ENCODE measurements around the gene N4BP2L2.

DNA sequence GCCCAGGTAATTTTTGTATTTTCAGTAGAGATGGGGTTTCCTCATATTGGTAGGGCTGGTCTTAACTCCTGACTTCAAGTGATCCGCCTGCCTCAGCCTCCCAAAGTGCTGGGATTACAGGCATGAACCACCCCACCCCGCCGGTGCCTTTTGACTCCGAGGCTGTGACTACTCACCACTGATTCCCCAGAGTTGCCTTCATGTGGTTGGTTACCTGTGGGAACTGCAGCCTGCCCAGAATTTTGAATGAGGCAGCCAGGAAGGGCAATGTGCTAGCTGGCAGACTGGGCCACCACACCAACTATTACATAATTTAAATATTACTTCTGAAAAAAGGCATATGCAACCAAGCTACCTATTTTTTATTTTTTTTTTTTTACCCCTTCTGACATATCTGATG lies 42.8 kb downstream of the N4BP2L2 start:
- TF ChIP-seq, protein P1, sequence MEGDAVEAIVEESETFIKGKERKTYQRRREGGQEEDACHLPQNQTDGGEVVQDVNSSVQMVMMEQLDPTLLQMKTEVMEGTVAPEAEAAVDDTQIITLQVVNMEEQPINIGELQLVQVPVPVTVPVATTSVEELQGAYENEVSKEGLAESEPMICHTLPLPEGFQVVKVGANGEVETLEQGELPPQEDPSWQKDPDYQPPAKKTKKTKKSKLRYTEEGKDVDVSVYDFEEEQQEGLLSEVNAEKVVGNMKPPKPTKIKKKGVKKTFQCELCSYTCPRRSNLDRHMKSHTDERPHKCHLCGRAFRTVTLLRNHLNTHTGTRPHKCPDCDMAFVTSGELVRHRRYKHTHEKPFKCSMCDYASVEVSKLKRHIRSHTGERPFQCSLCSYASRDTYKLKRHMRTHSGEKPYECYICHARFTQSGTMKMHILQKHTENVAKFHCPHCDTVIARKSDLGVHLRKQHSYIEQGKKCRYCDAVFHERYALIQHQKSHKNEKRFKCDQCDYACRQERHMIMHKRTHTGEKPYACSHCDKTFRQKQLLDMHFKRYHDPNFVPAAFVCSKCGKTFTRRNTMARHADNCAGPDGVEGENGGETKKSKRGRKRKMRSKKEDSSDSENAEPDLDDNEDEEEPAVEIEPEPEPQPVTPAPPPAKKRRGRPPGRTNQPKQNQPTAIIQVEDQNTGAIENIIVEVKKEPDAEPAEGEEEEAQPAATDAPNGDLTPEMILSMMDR (IDR thresholded peaks at IDR 0.05; ENCODE audit: insufficient read depth, low read depth, low read length): no peak
- no peak for TF ChIP-seq EZH2 (IDR thresholded peaks at IDR 0.05; ENCODE audit: insufficient read depth, low read length)
